Vagina (tissue), 2 donors: ENCODE data around the gene TTC1.

ENCODE experiments used
- CTCF ChIP-seq, 3 experiments: fragments of 450-650 bp in 2 of 3; fragments of 200-600 bp in 1 of 3; sonication (generic) in 1 of 3; IDR thresholded peaks; one replicate each; pipeline ENCODE4 v1.5.1; 2017 to 2019; ENCODE audit warnings: antibody characterized with exemption in 3 of 3, mild to moderate bottlenecking in 2 of 3, moderate library complexity in 2 of 3
- POLR2A ChIP-seq, 2 donors: fragments of 450-650 bp; IDR thresholded peaks; one replicate each; pipeline ENCODE4 v1.6.1; 2017; ENCODE audit warnings: antibody characterized with exemption in 2 of 2, mild to moderate bottlenecking in 2 of 2, moderate library complexity in 2 of 2

DNA sequence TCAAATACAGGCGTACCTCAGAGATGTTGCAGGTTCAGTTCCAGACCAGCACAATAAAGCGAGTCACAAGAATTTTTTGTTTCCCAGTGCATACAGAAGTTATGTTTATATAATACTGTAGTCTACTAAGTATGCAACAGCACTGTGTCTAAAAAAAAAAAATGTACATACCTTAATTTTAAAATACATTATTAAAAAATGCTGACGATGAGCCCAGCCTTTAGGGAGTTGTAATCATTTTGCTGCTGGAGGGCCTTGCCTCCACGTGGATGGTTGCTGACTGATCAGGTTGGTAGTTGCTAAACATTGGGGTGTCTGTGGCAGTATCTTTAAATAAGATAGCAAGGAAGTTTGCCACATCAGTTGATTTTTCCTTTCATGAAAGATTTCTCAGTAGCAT, 48.3 kb downstream of the TTC1 start:
- TF ChIP-seq CTCF (IDR thresholded peaks at IDR 0.05) (no peak), POLR2A (IDR thresholded peaks at IDR 0.05) (no peak)
